ENCODE measurements around the gene IL1RL2.
A peak's percentile ranks its signal among the peaks of the same experiment; 100 is the strongest.

The IL1RL2 gene

DNA sequence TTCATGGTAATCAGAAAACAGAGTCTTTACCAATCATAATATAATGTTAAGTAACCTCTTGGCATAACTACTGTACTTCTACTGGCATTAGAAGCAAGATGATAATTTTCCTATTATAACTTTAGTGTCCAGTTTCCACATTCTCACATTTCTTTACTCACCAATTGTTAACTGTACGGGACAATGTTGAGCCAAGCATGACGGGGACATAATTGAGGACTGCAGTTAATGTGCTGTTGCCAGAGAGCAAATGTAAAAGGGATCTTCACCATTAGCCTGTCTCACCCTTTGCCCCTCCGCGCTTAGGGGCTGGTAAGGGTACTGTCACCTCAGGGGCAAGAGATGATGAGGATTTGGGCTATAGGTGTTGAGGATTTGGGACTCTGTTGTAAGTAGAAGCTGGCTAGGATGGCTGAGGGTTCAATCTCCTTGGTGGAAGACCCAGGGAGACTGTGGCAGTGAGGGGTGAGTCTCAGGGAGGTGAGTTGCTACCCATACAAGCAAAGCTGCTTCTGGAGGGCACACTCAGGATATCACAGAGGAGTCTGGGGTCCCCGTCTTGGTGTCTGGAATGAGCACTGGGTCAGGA, 70.1 kb downstream of the IL1RL2 start:
- H3K79me1 ChIP-seq (ENCODE audit: low read length) = no peaks in the 10 kb centered on the region
- H3K4ac ChIP-seq (ENCODE audit: low read depth, low read length) = no peak overlapping the region
- no peak overlapping the region for H2BK120ac ChIP-seq (ENCODE audit: low read depth, low read length)
- no peak for DNase-seq
- H3K27me3 ChIP-seq (ENCODE audit: insufficient read depth, low read length, poor library complexity) = no peaks in the 10 kb centered on the region
- H4K8ac ChIP-seq (ENCODE audit: low read depth, low read length) = no peak overlapping the region
- no peaks in the 10 kb centered on the region for H3K79me2 ChIP-seq (ENCODE audit: control insufficient read depth, insufficient read depth, low read length)
- no peaks in the 10 kb centered on the region for H3K36me3 ChIP-seq (ENCODE audit: control insufficient read depth, insufficient read depth, low read length)
- H2AK5ac ChIP-seq (ENCODE audit: low read length) = no peak overlapping the region
- H2BK5ac ChIP-seq (ENCODE audit: low read length) = no peak overlapping the region
- H3K27ac ChIP-seq (ENCODE audit: low read depth, low read length) = no peak overlapping the region
- H2BK15ac ChIP-seq (replicated peaks; ENCODE audit: low read depth) = no peak overlapping the region
- H4K5ac ChIP-seq (ENCODE audit: low read length) = no peak overlapping the region
- H3K23ac ChIP-seq (ENCODE audit: low read length) = no peak overlapping the region
- H3K9ac ChIP-seq (ENCODE audit: low read length) = no peak overlapping the region
- no peak overlapping the region for H3K18ac ChIP-seq (ENCODE audit: low read length)
- H3K4me3 ChIP-seq (ENCODE audit: low read length) = no peak overlapping the region
- no peak overlapping the region for H3K4me2 ChIP-seq (ENCODE audit: low read length)
- no CpG with 5 or more reads among the region's 5 CpGs for WGBS (ENCODE audit: extremely low coverage, insufficient coverage, low lambda C conversion rate)
- no peak overlapping the region for H3K56ac ChIP-seq (ENCODE audit: low read length)
- H3K4me1 ChIP-seq (ENCODE audit: control insufficient read depth, low read depth, low read length) = no peaks in the 10 kb centered on the region

DNA sequence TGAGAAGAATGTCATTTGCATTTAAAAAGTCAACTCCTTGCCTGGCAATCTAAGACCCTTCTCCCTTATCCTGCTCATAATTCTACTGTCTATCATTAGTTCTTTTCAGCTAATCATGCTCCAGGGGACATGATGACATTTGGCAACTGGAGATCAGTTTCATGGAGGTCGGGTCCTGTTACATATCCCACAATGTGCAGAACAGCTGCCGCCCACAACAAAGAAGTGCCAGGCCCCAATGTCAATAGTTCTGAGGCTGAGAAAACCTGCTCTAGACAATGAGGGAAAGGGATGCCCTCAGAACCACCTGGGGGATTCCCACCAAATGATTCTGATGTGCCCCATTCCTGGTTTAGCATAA, 71.2 kb downstream of the IL1RL2 start:
- Histone ChIP-seq H3K4ac (ENCODE audit: low read depth, low read length) (no peak overlapping the region), H4K8ac (ENCODE audit: low read depth, low read length) (no peak overlapping the region), H4K5ac (ENCODE audit: low read length) (no peak overlapping the region), H3K27ac (ENCODE audit: low read depth, low read length) (no peak overlapping the region), H3K36me3 (ENCODE audit: control insufficient read depth, insufficient read depth, low read length) (no peaks in the 10 kb centered on the region), H3K79me2 (ENCODE audit: control insufficient read depth, insufficient read depth, low read length) (no peaks in the 10 kb centered on the region), H3K18ac (ENCODE audit: low read length) (no peak overlapping the region), H3K27me3 (ENCODE audit: insufficient read depth, low read length, poor library complexity) (no peaks in the 10 kb centered on the region), H2BK120ac (ENCODE audit: low read depth, low read length) (no peak overlapping the region), H3K56ac (ENCODE audit: low read length) (no peak overlapping the region), H2AK5ac (ENCODE audit: low read length) (no peak overlapping the region), H2BK15ac (replicated peaks; ENCODE audit: low read depth) (no peak overlapping the region), H2BK5ac (ENCODE audit: low read length) (no peak overlapping the region), H3K4me1 (ENCODE audit: control insufficient read depth, low read depth, low read length) (no peaks in the 10 kb centered on the region), H3K4me2 (ENCODE audit: low read length) (no peak overlapping the region), H3K4me3 (ENCODE audit: low read length) (no peak overlapping the region), H3K23ac (ENCODE audit: low read length) (no peak overlapping the region), H3K9ac (ENCODE audit: low read length) (no peak overlapping the region), H3K79me1 (ENCODE audit: low read length) (no peaks in the 10 kb centered on the region)
- no CpG with 5 or more reads among the region's 2 CpGs for WGBS (ENCODE audit: extremely low coverage, insufficient coverage, low lambda C conversion rate)
- DNase-seq = no peak

DNA sequence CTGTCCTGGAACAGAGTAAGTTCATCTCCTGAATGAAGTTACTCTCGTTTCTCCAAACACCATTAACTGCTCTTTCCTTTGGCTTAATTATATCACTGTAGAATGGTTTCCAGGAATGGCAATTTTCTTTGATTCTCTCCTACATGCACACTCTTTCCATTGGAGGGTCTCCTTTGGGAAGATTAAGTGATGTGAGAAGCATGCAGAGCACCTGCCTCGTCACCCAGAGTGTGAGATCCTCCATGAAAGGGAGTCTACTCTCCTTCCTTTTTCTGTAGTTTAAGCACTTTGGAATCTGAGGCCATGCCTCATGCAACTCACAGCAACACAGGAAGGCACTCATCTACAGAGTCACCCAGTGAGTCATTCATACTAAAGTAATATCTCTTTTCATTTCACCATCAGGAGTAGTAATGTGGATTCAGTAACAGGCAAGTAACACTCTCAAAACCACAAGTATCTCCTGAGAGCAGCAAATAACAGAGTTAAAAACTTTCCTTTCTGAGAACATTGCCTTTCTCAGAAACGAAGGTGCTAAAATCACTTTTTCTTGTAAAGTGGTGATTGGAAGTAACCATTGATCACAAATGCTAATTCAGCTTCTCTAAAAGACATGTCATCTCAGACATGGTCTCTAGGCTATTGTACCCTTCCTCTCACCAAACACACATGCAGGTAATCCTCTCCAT, 71.7 kb downstream of the IL1RL2 start:
- Histone ChIP-seq H3K79me1 (ENCODE audit: low read length) (no peaks in the 10 kb centered on the region), H3K79me2 (ENCODE audit: control insufficient read depth, insufficient read depth, low read length) (no peaks in the 10 kb centered on the region)

GRCh38 chr2:102261467-102262135, 74.8 kb downstream of the IL1RL2 start:
- no peak overlapping the region for H2BK5ac ChIP-seq (ENCODE audit: low read length)
- no peak overlapping the region for H2BK120ac ChIP-seq (ENCODE audit: low read depth, low read length)
- no peak for DNase-seq
- no peak overlapping the region for H4K8ac ChIP-seq (ENCODE audit: low read depth, low read length)
- H3K4me3 ChIP-seq (ENCODE audit: low read length) = no peak overlapping the region
- no CpG with 5 or more reads among the region's 5 CpGs for WGBS (ENCODE audit: extremely low coverage, insufficient coverage, low lambda C conversion rate)
- no peak overlapping the region for H3K23ac ChIP-seq (ENCODE audit: low read length)
- no peaks in the 10 kb centered on the region for H3K79me2 ChIP-seq (ENCODE audit: control insufficient read depth, insufficient read depth, low read length)
- H3K9ac ChIP-seq (ENCODE audit: low read length) = no peak overlapping the region
- no peak overlapping the region for H3K27ac ChIP-seq (ENCODE audit: low read depth, low read length)
- no peak overlapping the region for H3K4ac ChIP-seq (ENCODE audit: low read depth, low read length)
- no peak overlapping the region for H3K18ac ChIP-seq (ENCODE audit: low read length)
- no peaks in the 10 kb centered on the region for H3K36me3 ChIP-seq (ENCODE audit: control insufficient read depth, insufficient read depth, low read length)
- no peaks in the 10 kb centered on the region for H3K27me3 ChIP-seq (ENCODE audit: insufficient read depth, low read length, poor library complexity)
- no peak overlapping the region for H2BK15ac ChIP-seq (replicated peaks; ENCODE audit: low read depth)
- no peaks in the 10 kb centered on the region for H3K79me1 ChIP-seq (ENCODE audit: low read length)
- H3K4me2 ChIP-seq (ENCODE audit: low read length) = no peak overlapping the region
- no peak overlapping the region for H4K5ac ChIP-seq (ENCODE audit: low read length)
- H3K4me1 ChIP-seq (ENCODE audit: control insufficient read depth, low read depth, low read length) = no peaks in the 10 kb centered on the region
- H2AK5ac ChIP-seq (ENCODE audit: low read length) = no peak overlapping the region
- no peak overlapping the region for H3K56ac ChIP-seq (ENCODE audit: low read length)

More for the DNA sequence above, 71.7 kb downstream of the IL1RL2 start:
- no peaks in the 10 kb centered on the region for H3K4me1 ChIP-seq (ENCODE audit: control insufficient read depth, low read depth, low read length)
- H3K27ac ChIP-seq (ENCODE audit: low read depth, low read length) = no peak overlapping the region
- no peak overlapping the region for H3K23ac ChIP-seq (ENCODE audit: low read length)
- no peak overlapping the region for H4K5ac ChIP-seq (ENCODE audit: low read length)
- H2AK5ac ChIP-seq (ENCODE audit: low read length) = no peak overlapping the region
- no peak overlapping the region for H4K8ac ChIP-seq (ENCODE audit: low read depth, low read length)
- no peak overlapping the region for H2BK120ac ChIP-seq (ENCODE audit: low read depth, low read length)
- no peaks in the 10 kb centered on the region for H3K36me3 ChIP-seq (ENCODE audit: control insufficient read depth, insufficient read depth, low read length)
- H2BK15ac ChIP-seq (replicated peaks; ENCODE audit: low read depth) = no peak overlapping the region
- WGBS (ENCODE audit: extremely low coverage, insufficient coverage, low lambda C conversion rate) = no CpG with 5 or more reads among the region's 3 CpGs
- no peak overlapping the region for H3K4ac ChIP-seq (ENCODE audit: low read depth, low read length)
- H3K56ac ChIP-seq (ENCODE audit: low read length) = no peak overlapping the region
- peak; percentile 47 for DNase-seq
- no peak overlapping the region for H2BK5ac ChIP-seq (ENCODE audit: low read length)
- no peak overlapping the region for H3K9ac ChIP-seq (ENCODE audit: low read length)
- H3K4me3 ChIP-seq (ENCODE audit: low read length) = no peak overlapping the region
- no peaks in the 10 kb centered on the region for H3K27me3 ChIP-seq (ENCODE audit: insufficient read depth, low read length, poor library complexity)
- H3K4me2 ChIP-seq (ENCODE audit: low read length) = no peak overlapping the region
- no peak overlapping the region for H3K18ac ChIP-seq (ENCODE audit: low read length)

DNA sequence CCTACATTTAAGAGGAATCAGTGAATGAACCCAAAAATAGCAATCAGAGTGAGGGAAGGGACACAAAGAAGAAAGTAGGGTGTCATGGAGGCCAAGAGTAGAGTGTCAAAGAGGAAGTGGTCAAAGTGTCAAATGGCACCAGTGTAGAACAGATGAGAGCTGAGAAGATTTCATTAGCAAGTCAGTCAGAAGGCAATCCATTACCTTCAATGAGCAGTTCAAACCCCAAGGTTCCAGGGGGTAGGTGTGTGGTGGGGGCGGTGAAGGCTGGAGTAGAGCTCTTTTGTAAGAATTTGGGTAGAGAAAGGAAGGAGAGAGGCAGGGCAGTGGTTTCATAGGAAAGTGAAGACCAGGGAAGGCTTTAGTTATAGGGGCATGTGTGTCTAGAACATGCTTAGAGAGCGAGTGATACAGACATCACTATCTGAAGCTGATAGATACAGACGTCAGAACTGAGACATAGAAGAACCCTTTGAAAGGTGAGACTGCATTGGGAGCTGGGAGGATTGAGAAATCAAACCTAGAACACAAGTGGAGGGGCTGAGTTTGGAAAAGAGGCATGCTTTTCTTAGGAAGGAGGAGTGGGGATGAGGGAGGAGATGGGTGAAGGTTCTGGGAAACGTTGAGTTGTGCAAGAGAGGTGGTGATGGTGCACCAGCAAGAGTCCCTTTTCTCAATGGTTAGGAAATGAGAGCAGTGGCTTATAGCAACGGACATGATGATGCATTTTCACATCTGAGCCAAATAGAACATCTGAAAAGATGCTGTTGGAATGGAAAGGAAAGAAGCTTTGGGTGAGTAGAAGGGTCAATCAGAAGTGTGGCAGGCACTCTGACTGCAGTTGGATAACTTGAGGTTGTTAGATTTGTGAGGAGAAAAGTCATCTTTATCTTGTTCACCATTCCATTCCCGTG, 75.7 kb downstream of the IL1RL2 start:
- Histone ChIP-seq H3K9ac (ENCODE audit: low read length) (no peak overlapping the region), H3K4me3 (ENCODE audit: low read length) (no peak overlapping the region), H3K56ac (ENCODE audit: low read length) (no peak overlapping the region), H2BK5ac (ENCODE audit: low read length) (no peak overlapping the region), H3K23ac (ENCODE audit: low read length) (no peak overlapping the region), H3K4me1 (ENCODE audit: control insufficient read depth, low read depth, low read length) (no peaks in the 10 kb centered on the region), H3K27ac (ENCODE audit: low read depth, low read length) (no peak overlapping the region), H3K27me3 (ENCODE audit: insufficient read depth, low read length, poor library complexity) (no peaks in the 10 kb centered on the region), H2BK120ac (ENCODE audit: low read depth, low read length) (no peak overlapping the region), H3K36me3 (ENCODE audit: control insufficient read depth, insufficient read depth, low read length) (no peaks in the 10 kb centered on the region), H4K8ac (ENCODE audit: low read depth, low read length) (no peak overlapping the region), H2AK5ac (ENCODE audit: low read length) (no peak overlapping the region), H3K18ac (ENCODE audit: low read length) (no peak overlapping the region), H3K4ac (ENCODE audit: low read depth, low read length) (no peak overlapping the region), H3K4me2 (ENCODE audit: low read length) (no peak overlapping the region), H3K79me1 (ENCODE audit: low read length) (no peaks in the 10 kb centered on the region), H3K79me2 (ENCODE audit: control insufficient read depth, insufficient read depth, low read length) (no peaks in the 10 kb centered on the region), H2BK15ac (replicated peaks; ENCODE audit: low read depth) (no peak overlapping the region), H4K5ac (ENCODE audit: low read length) (no peak overlapping the region)
- DNase-seq = no peak
- WGBS (ENCODE audit: extremely low coverage, insufficient coverage, low lambda C conversion rate) = no CpG with 5 or more reads among the region's 6 CpGs

All from mesendoderm (in vitro differentiated cells).